GM19238 (cell line): Measurements from ENCODE around the gene ZRANB3.
"Not testable (repeated sequence)": the region's sequence is repeated elsewhere in the genome, so short reads cannot be mapped to it uniquely, and the experiment has no call there.

Source experiments
- DNase-seq: peaks from one replicate; pipeline ENCODE4 v3.0.0; 2011; ENCODE audit warnings: low spot score; ENCODE audit not compliant: insufficient read length

Gene ZRANB3

GRCh38 chr2:135335256-135335655 lies 195.8 kb downstream of the ZRANB3 start:
- DNase-seq: no peak

- DNase-seq: no peak
Measured at GRCh38 chr2:135327146-135327545, 203.9 kb downstream of the ZRANB3 start.

GRCh38 chr2:135320465-135321355 lies 210.3 kb downstream of the ZRANB3 start:
- DNase-seq: no peak

- DNase-seq: no peak
Measured at GRCh38 chr2:135318808-135319207, 212.2 kb downstream of the ZRANB3 start.

GRCh38 chr2:135317375-135317774 lies 213.6 kb downstream of the ZRANB3 start:
- no peak for DNase-seq

- DNase-seq: no peak
Measured at GRCh38 chr2:135311962-135312361, 219.1 kb downstream of the ZRANB3 start.

GRCh38 chr2:135311268-135311667 lies 219.8 kb downstream of the ZRANB3 start:
- no peak for DNase-seq

- DNase-seq: no peak
Measured at GRCh38 chr2:135304694-135305093, 226.3 kb downstream of the ZRANB3 start.

- no peak for DNase-seq
Measured at GRCh38 chr2:135299658-135300244, 231.3 kb downstream of the ZRANB3 start.

- DNase-seq: no peak
Measured at GRCh38 chr2:135299165-135299564, 231.9 kb downstream of the ZRANB3 start.

GRCh38 chr2:135287121-135287520 lies 243.9 kb downstream of the ZRANB3 start:
- DNase-seq: not testable (repeated sequence)

GRCh38 chr2:135285391-135285790 lies 245.6 kb downstream of the ZRANB3 start:
- no peak for DNase-seq

- no peak for DNase-seq
Measured at GRCh38 chr2:135281379-135281778, 249.6 kb downstream of the ZRANB3 start.

GRCh38 chr2:135279209-135279608 lies 251.8 kb downstream of the ZRANB3 start:
- no peak for DNase-seq

GRCh38 chr2:135276525-135276924 lies 254.5 kb downstream of the ZRANB3 start:
- no peak for DNase-seq

- DNase-seq: no peak
Measured at GRCh38 chr2:135271006-135271405, 260.0 kb downstream of the ZRANB3 start.

GRCh38 chr2:135265960-135266490 lies 265.0 kb downstream of the ZRANB3 start:
- DNase-seq: no peak

- DNase-seq: no peak
Measured at GRCh38 chr2:135259123-135259522, 271.9 kb downstream of the ZRANB3 start.

GRCh38 chr2:135258193-135258592 lies 272.8 kb downstream of the ZRANB3 start:
- DNase-seq: no peak

- DNase-seq: no peak
Measured at GRCh38 chr2:135257383-135258090, 273.5 kb downstream of the ZRANB3 start.

- no peak for DNase-seq
Measured at GRCh38 chr2:135256531-135257260, 274.3 kb downstream of the ZRANB3 start.
